ENCODE data around the gene SLC8A3.

DNA sequence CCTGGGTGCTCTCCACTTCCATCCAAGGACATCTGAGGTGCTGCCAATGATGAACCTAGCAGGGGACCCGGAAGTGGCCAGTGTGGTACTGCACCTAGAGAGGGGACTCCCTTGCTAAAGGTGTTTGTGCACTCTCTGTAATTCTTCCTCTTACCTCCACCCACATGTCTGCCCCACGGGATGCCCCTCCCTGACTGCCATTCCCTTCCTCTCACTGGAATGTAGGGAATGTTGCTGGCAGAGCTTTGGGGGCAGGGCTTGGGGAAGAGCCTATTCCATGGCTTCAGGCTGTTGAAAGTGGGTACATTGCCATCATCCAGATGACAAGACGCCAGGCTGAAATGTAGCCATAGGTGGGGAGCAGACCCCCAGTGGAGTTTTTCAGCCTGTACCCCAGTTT is 156.3 kb downstream of the SLC8A3 start:
- TF ChIP-seq EZH2phosphoT487 (IDR thresholded peaks at IDR 0.05) (no peak), CTCF (IDR thresholded peaks at IDR 0.05) (no peak)

Data from neural progenitor cell (in vitro differentiated cells).